Stomach (tissue), 9 donors: Measurements from ENCODE around the gene COG5. TPM values are rescaled to one million over a fixed set of nuclear protein-coding genes. Genes with fewer than 3 reads are reported as not detected.
A peak's percentile ranks its signal among the peaks of the same experiment; 100 is the strongest.

Experiments
- DNase-seq, 2 donors: peaks; one replicate each; pipeline versions ENCODE4 v3.0.0 to v3.0.0-alpha.2; 2013 to 2019
- H3K27ac ChIP-seq, 5 donors: fragments of 200-600 bp in 4 of 5; sonication (generic) in 4 of 5; one replicate each; pipeline ENCODE4 v1.5.1; 2013 to 2019; ENCODE audit warnings: mild to moderate bottlenecking in 1 of 5, moderate library complexity in 1 of 5
- H3K27me3 ChIP-seq, 3 donors: fragments of 200-600 bp; sonication (generic); one replicate each; pipeline ENCODE4 v1.5.1; 2017 to 2019; ENCODE audit warnings: mixed run types in 1 of 3
- H3K36me3 ChIP-seq, 4 donors: fragments of 200-600 bp; sonication (generic); 1 replicate in 3 of 4; 2 replicates in 1 of 4; pipeline ENCODE4 v1.5.1; 2016 to 2019
- H3K4me1 ChIP-seq, 4 donors: fragments of 200-600 bp; sonication (generic); one replicate each; pipeline ENCODE4 v1.5.1; 2016 to 2019
- H3K4me3 ChIP-seq, 4 donors: fragments of 200-600 bp; sonication (generic) in 3 of 4; one replicate each; pipeline ENCODE4 v1.5.1; 2016 to 2019; ENCODE audit warnings: mild to moderate bottlenecking in 1 of 4
- H3K9me3 ChIP-seq, 4 donors: fragments of 200-600 bp; sonication (generic); one replicate each; pipeline ENCODE4 v1.5.1; 2016 to 2019
- CTCF ChIP-seq, 7 experiments: fragments of 450-650 bp in 4 of 7; fragments of 200-600 bp in 3 of 7; sonication (generic) in 3 of 7; IDR thresholded peaks; one replicate each; pipeline ENCODE4 v1.5.1; 2016 to 2019; ENCODE audit warnings: antibody characterized with exemption in 7 of 7, control low read depth in 2 of 7, mild to moderate bottlenecking in 1 of 7
- EP300 ChIP-seq: sonication (generic); formaldehyde crosslinking; IDR thresholded peaks from one replicate; pipeline ENCODE4 v1.6.1; 2017; ENCODE audit warnings: antibody characterized with exemption
- POLR2A ChIP-seq, 4 donors: fragments of 450-650 bp; IDR thresholded peaks; one replicate each; pipeline ENCODE4 v1.6.1; 2016; ENCODE audit warnings: antibody characterized with exemption in 4 of 4, control low read depth in 2 of 4, mild to moderate bottlenecking in 1 of 4, moderate library complexity in 1 of 4
- POLR2AphosphoS5 ChIP-seq, 3 donors: sonication (generic); formaldehyde crosslinking; IDR thresholded peaks; one replicate each; pipeline ENCODE4 v1.6.1; 2016; ENCODE audit warnings: antibody characterized with exemption in 3 of 3
- WGBS, 5 donors: extraction: QIAGEN DNeasy Blood & Tissue Kit in 3 of 5; methylation state at CpG; one replicate each; pipeline versions ENCODE4 v1.1.5 to v1.1.7; 2013 to 2018; 5-methylcytosine and 5-hydroxymethylcytosine counted together
- intact Hi-C: fragments of 100-400 bp; cut with DNase I; formaldehyde crosslinking; loops from one replicate; pipeline ENCODE4 v1.15.1; 2023; ENCODE audit warnings: low total_unique reads
- polyA plus RNA-seq, 3 donors: library from polyadenylated mRNA; stranded (reverse); fragments of 200-250 nt; gene quantifications; one replicate each; pipeline ENCODE4 v1.2.3, GENCODE V29; 2013
- total RNA-seq, 5 donors: library from RNA; depleted of rRNA; stranded (reverse); fragments of >200 nt; gene quantifications; one replicate each; pipeline versions ENCODE4 v1.1.0 to v1.2.3, GENCODE V29; 2014 to 2016
- donor health status: healthy with polysubstance abuse.
- donor health status: Bipolar disorder and iron deficiency.
- donor health status: healthy.

COG5 gene
- total and polyA plus RNA-seq, 8 donors, result 5.2 to 285 (median 17.1) TPM

GRCh38 chr7:107264723-107265122, 299.0 kb downstream of the COG5 start:
- no peak for DNase-seq
- no peaks in the 10 kb centered on the region for H3K4me1 ChIP-seq
- H3K36me3 ChIP-seq, result peaks cover 0 to 5% (median 2%) of the 10 kb centered on the region in 4 donors
- H3K27ac ChIP-seq, result no peak overlapping the region
- H3K4me3 ChIP-seq, result no peak overlapping the region
- no peaks in the 10 kb centered on the region for H3K27me3 ChIP-seq
- intact Hi-C loops, result no loop called here
- H3K9me3 ChIP-seq, result no peaks in the 10 kb centered on the region
- TF ChIP-seq POLR2A (IDR thresholded peaks at IDR 0.05), result no peak
- TF ChIP-seq CTCF (IDR thresholded peaks at IDR 0.05), result no peak
- no peak for TF ChIP-seq EP300
- TF ChIP-seq POLR2AphosphoS5 (IDR thresholded peaks at IDR 0.05), result no peak

GRCh38 chr7:107262857-107263256, 300.9 kb downstream of the COG5 start:
- TF ChIP-seq EP300, result no peak
- no peak for TF ChIP-seq POLR2AphosphoS5 (IDR thresholded peaks at IDR 0.05)
- no peak for TF ChIP-seq CTCF (IDR thresholded peaks at IDR 0.05)
- no peak for TF ChIP-seq POLR2A (IDR thresholded peaks at IDR 0.05)
- H3K4me3 ChIP-seq, result no peak overlapping the region
- peak in 1 of 2 donors; percentile 10 for DNase-seq
- no peak overlapping the region for H3K27ac ChIP-seq
- H3K4me1 ChIP-seq, result no peaks in the 10 kb centered on the region
- peaks cover 0 to 1% (median 0%) of the 10 kb centered on the region in 4 donors for H3K36me3 ChIP-seq
- H3K27me3 ChIP-seq, result no peaks in the 10 kb centered on the region
- intact Hi-C loops, result no loop called here
- WGBS, 5 donors, result 58 to 75% (median 65%) methylated on average over 2 of the region's 2 CpGs
- H3K9me3 ChIP-seq, result no peaks in the 10 kb centered on the region

GRCh38 chr7:107258737-107259136, 305.0 kb downstream of the COG5 start:
- Histone ChIP-seq H3K27me3 (no peaks in the 10 kb centered on the region), H3K36me3 (no peaks in the 10 kb centered on the region), H3K9me3 (no peaks in the 10 kb centered on the region), H3K4me1 (no peaks in the 10 kb centered on the region), H3K27ac (no peak overlapping the region), H3K4me3 (no peak overlapping the region)
- no peak for TF ChIP-seq CTCF (IDR thresholded peaks at IDR 0.05)
- TF ChIP-seq POLR2AphosphoS5 (IDR thresholded peaks at IDR 0.05), result no peak
- TF ChIP-seq POLR2A (IDR thresholded peaks at IDR 0.05), result no peak
- TF ChIP-seq EP300, result no peak
- 95 to 99% (median 96%) methylated on average over 5 of the region's 5 CpGs for WGBS, 5 donors
- no peak for DNase-seq
- intact Hi-C loops, result no loop called here

GRCh38 chr7:107255602-107256001, 308.1 kb downstream of the COG5 start:
- H3K4me1 ChIP-seq, result no peaks in the 10 kb centered on the region
- WGBS, 5 donors, result 90 to 98% (median 95%) methylated on average over 4 of the region's 4 CpGs
- H3K9me3 ChIP-seq, result no peaks in the 10 kb centered on the region
- no peaks in the 10 kb centered on the region for H3K36me3 ChIP-seq
- intact Hi-C loops, result no loop called here
- no peak for TF ChIP-seq POLR2A (IDR thresholded peaks at IDR 0.05)
- TF ChIP-seq CTCF (IDR thresholded peaks at IDR 0.05), result no peak
- TF ChIP-seq EP300, result no peak
- TF ChIP-seq POLR2AphosphoS5 (IDR thresholded peaks at IDR 0.05), result no peak
- H3K27me3 ChIP-seq, result no peaks in the 10 kb centered on the region
- H3K4me3 ChIP-seq, result no peak overlapping the region
- DNase-seq, result no peak
- H3K27ac ChIP-seq, result no peak overlapping the region
